ENCODE measurements around the gene ATP2B2.

ATP2B2 gene

DNA sequence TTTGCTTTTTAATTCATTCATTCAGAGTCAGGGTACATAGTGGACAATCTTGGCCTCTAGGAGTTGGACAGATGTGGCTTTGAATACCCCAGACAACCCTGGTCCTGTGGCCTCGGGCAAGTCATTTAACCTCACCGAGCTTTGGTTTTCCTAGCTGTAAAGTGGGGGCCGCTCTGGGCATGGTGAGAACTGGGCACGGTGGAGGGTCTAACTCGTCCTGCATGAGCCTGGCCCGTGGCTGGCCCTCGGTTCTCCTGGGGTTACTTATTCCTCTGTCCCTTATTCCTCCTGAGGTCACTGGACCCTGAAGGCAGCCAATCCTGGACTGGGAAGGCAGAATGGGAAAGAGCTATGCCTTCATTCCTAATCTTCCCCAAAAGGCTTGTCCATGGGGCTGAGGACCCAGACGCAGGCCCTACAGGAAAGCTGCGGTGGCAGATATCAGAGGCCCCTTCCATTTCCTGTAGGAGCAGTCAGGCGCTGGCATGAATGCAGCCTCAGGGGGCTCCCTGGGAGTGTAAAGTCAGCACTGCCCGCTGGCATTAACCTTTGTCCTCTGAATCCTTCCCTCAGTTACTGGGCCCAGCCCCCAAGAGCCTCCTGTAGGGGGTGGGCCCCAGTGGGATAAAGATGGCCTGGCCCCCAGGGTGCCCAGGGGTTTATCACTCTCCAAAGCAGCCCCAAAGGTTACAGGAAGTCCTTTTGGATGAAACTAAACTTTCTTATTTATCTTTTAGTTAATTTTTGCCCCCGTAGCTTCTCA is 166.6 kb downstream of the ATP2B2 start:
- DNase-seq: no peak

DNA sequence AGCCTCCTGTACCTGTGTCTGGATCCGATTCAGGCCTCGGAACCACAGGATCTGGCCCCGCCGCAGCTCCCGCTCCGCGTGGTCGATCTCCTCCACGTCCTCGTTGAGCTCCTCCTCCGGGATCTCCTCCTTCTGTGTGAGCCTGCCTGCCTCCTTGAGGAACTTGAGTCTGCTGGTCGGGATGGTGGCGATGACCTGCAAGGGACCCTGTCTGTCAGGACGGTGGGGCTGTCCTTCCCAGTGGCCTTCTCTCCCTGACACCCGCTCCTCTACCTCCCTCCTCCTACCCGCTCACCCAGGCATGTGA is 167.3 kb downstream of the ATP2B2 start:
- no peak for DNase-seq

DNA sequence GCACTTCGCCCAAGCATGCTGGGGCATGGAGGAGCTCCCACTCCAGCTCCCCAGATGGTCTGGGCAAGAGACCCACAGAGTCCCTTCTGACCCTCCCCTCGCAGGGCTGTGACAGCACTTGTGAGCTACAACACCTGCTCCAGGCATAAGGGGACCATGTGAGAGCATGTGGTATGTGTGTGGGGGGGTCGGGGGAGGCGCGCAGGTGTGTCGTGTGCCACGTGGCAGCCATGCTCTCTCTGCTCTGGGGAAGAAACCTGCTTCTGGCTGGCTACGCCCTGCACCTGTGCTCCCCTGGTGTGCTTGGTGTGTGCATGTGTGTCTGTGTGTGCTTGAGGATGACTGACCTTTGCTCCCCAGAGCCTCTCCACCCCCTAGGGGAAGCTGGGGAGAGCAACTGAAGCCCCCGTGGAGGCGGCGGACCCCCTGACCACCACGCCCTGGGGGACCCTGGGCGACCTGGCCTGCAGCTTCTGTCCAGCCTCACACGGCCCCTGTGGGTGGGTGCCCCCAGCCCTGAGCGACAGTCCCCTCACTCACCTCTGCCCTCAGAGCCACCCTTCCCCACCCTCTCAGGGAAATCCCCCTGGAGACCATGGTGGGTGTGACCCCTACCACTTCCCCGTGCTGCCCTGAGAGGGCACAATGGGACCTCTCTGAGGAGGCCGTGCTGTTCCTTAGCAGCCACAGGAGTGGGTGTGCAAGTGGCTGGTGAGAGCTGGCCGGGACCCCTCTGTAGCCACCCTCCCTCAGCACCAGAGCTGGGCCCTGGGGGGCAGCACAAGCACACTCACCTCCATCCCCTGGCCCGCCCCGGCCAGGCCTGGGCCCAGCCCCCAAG is 167.8 kb downstream of the ATP2B2 start:
- DNase-seq: no peak

DNA sequence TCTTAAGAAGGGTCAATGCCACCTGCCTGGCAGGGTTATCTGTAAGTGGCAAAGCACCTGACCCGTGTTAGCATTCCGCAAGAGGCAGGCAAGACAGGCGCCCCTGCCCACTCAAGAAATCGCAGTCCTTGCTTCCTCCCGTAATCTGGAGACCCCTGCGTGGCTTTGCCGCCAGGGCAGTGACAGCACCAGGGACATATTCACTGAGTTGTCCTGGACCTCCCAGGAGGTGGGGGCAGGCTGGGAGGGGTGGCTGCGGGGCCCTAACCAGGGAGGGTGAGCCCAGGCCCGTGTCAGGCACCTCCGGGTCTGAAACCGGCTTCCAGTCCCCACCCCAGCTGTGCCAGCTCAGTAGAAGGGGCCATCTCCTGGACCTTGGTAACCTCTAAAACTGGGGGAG is 168.6 kb downstream of the ATP2B2 start:
- DNase-seq: no peak

DNA sequence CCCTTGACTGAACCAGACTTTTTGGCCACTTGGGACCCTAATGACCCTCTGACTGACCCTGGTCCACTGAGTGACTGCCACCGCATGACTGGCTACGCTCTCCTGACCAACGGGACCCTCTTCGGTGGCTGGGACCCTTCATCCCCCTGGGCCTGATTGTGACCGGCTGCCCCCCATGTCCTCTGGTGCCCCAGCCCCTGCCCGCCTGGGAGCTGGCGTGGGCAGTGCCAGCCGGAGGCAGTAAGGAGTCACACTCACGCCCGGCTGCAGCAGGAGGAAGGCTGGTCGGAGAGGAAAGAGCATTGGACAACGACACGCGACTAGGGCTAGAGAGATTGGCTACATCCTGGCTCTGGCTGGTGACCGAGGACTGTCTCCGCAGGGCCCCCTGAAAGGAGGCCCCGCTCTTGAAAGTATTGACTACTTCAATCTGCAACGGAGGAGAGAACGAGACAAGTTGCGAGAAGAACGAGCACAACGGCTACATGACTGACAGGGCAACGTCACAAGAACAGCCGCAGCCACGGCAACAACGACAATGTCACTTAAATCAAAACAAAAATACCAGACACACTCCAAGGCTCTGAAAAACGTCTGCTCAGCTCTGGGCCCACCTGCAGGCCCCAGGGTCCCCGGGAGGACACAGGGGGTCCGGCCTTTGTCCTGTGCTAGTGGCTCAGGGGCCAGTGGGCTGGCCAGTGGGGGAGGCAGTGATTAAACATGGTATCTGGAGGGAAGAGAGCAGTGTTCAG is 169.3 kb downstream of the ATP2B2 start:
- DNase-seq: no peak

DNA sequence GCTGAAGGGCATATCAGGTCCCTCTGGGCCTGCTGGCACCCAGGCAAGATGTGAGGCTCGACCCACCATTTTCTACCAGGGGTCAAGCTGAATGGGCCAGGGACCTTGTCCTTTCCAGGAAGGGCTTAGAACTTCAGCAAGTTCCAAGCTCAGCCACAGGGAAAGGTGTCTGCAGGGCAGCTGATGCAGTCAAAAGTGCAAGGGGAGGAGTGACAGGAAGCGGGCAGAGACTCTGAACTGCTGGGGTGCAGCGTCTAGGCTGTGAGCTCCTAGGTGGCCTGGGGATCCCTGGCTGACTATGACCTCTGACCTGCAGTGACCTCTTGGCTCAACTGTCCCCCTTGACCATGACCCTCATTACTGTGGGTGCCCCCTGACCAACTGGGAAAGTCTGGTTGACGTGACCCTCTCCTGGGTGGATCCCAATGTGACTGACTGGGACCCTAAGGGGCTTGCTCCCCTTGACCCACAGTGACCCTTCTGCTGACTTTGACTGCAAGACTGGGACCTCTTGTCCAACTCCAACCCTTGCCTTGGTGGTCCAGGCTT is 170.1 kb downstream of the ATP2B2 start:
- no peak for DNase-seq

DNA sequence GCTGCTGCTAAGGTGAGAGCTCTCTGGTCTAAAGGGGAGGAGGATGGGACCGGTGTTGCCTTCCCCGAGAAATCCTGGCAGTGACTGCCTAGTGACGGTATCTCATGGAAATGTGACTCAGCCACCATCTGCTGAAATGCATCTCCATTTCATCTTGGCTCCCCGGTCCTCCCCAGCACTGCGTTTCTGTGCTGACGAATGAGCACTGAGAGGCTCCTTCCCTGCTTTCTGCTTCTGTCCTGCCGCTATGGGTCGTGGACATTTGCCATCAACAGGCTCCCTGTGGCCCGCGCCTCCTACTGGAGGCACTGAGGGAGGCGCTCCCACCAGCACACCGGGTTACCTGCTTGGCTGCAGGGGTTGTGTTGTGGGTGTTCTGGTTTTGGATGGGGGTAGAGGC is 170.9 kb downstream of the ATP2B2 start:
- DNase-seq: no peak

DNA sequence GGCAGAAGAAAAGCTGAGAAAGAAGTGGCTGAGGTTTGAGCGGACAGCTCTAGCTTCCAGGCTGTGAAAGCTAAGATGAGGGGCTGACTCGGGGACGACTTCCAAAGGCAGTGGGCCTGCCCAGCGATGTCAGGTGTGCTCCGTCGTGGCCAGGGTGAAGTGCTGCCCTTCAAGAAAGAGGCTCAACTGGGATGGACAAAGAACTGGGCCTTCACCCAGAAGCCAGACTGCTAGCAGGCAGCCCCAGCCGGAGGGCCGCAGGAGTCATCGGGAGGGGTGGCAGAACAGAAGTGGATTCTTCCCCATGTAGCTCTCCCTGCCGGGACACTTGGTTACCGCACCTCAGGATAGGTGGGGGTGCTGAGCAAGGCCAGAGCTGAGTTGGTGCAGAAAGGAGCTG is 171.3 kb downstream of the ATP2B2 start:
- no peak for DNase-seq

DNA sequence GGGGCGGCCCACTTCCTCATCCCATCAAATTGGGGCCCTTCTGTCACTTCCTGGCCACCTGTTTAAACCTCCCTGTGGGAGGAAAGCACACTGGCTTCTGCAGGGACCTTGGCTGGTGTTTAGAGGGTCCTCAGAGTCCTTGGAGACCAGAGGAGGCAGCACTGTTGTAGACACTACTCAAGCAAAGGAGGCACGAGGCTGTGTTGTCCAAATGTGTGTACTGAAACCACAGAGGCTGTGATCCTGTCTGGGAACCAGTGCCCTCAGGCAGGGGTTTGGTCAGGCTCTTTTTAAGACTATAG is 172.1 kb downstream of the ATP2B2 start:
- no peak for DNase-seq

DNA sequence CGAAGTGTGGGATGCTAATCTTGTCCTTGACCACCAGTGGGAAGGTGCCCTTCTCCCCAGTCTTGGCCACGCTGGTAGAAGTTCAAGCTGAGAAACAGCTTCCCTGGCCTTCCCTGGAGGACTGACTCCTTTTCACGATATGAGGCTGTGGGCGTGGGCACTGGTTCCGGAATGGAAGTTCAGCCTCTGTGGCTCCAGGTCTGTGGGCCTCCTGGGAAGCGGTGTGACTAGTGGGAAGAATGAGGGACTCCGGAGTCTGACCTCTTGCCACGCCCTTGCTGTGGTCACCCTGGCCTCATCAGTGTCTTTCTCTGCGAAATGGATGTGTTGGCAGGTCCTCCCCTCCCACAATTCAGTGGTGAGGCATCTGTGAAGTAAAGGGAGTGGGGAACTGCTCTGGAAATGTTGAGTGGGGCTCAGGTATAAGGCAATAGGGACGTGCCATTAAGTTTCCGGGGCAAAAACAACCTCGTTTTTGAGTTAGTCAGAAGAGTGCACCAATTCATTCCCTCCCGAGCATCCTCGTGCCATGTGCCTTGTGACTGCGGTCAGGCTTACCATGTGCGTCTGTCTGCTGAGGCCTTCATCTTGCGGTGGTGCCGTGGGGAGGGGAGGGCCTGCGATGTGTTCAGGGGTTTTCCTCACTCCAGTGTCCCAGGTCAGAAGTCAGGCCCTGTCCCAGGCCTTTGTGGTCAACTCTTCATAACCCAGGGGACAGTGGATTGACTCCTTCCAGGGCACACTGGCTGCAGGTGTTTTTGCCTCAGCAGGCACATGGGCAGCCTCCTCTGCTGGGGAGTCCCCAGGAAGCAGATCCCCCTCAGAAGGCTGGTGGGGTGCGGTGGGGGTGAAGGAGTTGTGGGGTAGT is 172.7 kb downstream of the ATP2B2 start:
- DNase-seq: no peak

DNA sequence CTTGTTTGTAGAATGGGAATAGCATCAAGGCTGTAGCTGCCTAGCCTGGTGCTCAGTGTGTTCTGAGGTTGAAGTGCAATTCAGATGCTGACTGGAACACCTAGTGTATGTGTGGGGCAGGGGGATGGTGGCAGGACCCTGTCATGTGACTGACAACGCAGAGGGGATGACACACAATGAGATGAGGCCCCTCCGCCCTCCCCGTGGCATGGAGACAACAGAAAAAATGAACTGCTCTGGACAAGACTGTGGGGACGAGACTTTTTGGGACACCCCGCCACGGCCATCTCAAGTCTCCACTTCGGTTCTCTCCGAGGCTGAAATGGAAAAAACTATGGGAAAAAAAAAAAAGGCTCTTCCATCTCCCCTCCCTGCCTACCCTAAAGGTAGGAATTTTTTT is 174.1 kb downstream of the ATP2B2 start:
- no peak for DNase-seq

DNA sequence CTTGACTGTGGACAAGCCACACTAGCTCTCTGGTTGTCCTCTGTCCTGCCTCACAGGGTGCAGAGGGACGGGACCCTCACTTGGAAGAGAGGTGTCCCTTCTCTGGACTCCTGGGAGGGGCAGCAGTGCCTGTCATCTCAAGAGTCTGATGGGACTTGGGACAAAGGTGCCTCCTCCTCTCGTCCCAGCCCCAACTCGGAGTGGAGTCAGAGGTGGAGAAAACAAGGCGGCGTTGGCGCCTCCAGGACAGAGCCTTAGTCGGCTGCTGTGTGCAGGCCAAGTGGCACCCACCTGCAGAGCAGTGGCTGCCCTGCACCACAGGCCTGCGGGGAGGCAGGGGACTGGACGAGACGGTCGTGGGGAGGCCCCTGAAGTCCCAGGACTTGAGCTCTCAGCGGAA is 175.1 kb downstream of the ATP2B2 start:
- no peak for DNase-seq

DNA sequence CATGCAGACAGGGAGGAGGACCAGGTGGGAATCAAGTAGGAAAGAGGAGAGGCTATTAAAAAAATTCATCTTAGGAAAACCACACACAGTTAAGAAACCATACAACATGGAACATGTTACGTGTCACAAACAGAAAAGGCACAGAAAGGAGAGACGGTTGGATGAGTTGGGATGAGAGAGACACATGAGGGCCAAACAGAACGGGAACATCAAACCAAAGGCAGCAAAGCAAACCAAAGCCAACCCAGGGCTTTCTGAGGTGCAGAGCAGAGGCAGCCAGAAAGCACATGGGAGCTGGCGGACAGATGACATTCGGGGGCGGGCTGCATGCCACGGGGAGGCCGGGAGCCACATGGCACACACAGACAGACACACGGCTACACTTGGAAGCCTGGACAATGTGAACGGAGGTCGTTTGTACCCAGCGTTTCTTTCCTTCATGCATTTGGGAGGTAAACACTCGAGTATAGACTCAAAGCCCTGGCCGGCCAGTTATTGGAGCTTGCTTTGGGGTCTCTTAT is 175.8 kb downstream of the ATP2B2 start:
- no peak for DNase-seq

DNA sequence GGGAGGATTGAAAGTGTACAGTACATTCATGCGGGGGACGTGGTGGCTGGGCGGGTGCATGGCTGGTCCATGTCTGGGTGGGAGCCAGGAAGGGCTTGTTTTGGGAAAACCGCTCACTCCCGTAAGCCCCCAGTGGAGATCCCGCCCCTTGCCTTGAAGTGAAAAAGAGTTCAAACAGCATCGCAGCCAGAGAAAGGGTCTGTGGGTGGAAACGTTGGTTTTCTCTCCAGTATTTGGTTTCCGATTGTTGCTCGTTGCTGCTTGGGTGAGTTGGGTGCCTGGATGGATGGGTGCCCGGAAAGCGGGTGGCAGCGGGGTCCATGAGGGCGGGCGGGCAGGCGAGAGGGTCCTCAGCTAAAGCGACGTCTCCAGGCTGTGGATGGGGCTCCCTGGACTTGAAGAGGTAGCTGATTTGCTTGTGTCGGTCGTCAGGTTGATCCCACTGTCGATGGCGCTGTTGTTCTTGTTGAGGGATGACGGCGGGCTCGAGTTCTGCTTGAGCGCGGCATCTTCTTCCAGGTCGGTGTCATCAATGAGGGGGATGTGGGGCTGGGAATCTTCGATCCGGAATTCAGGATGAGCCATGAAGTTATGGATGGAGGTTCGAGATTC is 176.8 kb downstream of the ATP2B2 start:
- DNase-seq: no peak

DNA sequence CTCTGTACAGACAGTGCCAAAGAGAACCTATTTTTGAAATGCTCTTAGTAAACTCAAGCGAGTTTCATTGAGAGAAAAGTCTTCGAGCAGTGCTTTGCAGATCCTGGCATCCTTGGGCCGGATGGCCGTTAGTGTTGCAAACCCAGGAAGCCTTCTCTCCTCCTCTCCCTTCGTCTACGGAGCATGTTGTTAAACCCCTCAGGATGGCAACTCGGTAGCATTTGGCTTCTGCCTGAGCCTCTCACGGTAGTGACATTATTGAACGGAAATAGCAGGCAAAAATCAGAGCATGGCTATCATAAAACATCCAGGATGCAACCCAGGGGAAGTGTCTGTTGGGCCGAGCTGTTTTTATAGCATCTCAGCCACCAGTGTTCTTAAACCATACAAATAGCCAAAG is 177.8 kb downstream of the ATP2B2 start:
- DNase-seq: no peak

DNA sequence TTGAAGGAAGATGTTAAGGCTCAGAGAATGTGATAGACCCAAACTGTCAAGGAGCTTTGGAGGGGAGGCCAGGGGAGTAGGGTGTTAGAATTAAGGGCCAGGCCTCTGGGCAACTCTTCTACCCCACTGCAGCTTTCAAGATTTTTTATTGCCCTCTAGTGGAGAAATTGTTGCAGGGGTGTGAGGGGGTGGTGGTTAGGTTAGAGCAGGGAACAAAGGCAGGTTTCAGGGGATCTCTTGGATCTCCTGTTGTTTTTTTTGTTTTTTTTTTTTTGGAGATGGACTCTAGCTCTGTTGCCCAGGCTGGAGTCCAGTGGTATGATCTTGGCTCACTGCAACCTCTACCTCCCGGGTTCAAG is 183.1 kb downstream of the ATP2B2 start:
- DNase-seq: no peak

DNA sequence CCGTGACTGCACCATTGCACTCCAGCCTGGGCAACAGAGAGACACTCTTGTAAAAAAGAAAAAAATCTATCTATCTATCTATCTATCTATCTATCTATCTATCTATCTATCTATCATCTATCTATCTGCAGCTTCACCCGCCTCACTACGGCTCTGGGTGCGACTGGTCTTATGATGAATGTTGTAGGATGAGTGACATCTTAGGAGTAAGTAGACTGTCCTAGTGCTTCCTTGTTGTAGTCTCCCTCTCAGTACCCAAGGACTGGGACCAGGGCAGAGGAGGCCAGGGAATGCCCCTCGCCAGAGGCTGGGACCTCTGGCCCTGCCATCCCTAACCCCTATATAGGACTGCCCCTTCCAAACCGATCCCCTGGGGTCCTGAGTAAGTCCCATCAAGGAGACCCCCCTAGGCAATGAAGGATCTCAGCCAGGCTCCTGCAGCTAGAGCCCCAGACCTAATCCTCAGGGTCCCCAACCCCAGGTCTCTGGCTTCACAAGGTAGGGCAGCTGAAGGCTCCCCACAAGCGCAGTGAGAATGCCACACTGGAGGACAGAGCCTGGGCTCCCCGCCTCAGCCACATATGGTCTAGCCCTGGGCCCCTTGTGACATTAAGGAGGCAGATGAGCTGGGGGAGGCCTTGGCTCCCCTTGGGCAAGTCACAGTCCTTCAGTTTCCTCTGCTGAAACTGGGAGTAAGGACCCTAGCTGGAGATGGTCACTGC is 183.6 kb downstream of the ATP2B2 start:
- DNase-seq: no peak

DNA sequence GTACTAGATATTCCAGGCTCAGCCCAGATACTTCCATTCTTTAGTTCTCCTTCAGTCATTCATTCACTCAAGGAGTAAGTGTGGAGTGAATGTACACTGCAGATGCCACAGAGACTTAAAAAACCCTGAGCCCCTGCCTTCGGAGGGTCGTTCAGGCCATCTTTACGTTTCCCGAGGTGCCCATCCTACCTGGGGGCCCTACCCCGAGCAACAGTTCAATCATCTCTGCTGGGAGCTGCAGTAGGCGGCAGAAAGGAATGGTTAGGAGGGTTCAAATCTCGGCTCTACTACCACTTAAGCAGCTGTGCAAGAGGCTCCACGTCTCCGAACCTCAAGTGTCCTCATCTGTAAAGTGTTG is 185.1 kb downstream of the ATP2B2 start:
- no peak for DNase-seq

DNA sequence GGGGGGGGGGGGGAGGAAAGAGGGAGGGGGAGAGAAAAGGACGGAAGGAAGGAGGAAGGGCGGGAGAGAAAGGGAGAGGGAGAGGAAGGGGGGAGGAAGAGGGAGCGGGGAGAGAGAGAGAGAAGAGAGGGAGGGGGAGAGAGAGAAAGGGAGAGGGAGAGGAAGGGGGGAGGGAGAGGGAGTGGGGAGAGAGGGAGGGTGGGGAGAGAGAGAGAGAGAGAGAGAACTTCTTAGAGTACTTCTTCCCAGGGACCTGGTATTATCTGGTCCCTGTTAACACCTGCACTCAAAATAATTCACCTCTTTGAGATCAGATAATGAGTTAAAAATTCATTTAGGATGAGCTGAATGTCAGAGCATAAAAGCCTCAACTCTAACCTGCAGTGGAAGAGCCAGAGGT is 185.6 kb downstream of the ATP2B2 start:
- no peak for DNase-seq

DNA sequence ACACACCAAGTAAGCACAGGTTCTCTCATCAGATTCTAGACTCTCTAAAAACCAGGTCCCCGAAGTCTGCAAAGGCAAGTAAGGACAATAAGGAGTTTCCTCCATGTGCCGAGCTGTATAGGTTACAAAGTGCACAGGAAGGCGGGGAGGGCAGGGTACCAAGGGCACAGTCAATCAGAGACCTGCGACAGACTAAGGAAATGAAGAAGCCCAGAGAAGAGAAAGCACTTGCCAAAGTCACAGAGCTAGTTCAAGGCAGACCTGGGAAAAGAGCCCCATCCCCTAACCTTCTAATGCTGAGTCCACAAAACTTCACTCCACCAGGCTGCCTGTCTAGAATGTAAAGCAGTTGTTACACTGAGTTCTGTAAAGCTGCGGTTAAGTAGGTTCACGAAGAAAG is 186.1 kb downstream of the ATP2B2 start:
- DNase-seq: no peak

DNA sequence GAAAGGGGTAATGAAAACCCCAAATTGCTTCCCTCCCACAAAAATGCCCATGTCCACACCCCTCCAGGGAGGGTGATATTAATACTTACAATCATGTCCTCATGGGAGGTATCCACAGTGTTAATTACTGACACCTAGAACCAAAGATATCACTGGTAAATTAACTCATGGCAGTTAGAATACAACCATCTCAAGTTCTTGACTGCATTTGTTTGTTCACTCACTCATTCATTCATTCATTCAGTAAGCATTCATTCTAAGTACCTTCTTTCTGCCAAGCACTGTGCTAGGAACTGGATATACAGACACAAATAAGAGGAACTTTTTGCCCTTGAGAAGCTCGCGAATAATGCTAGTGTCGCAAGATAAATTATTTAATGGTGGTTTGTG is 187.4 kb downstream of the ATP2B2 start:
- no peak for DNase-seq

All from activated effector memory CD4-positive, alpha-beta T cell treated with anti-CD3 and anti-CD28 coated beads, Interleukin-2, amount 50 U/mL, for 16 hours (primary cell).